H1 (cell line): ENCODE data around the gene PPARD. TPM values are rescaled to one million over a fixed set of nuclear protein-coding genes. Genes with fewer than 3 reads are reported as not detected.

ENCODE experiments used
- JUN ChIP-seq: IDR thresholded peaks from 2 replicates; pipeline ENCODE4 v1.6.1; 2011; ENCODE audit warnings: low read depth, mild to moderate bottlenecking, improper control_type of control experiment, low read length
- TEAD4 ChIP-seq: IDR thresholded peaks from 2 replicates; pipeline ENCODE4 v1.6.1; 2012; ENCODE audit warnings: low read depth, low read length, inconsistent platforms, mixed read lengths
- polyA plus RNA-seq, 7 experiments: library from polyadenylated mRNA; depleted of rRNA in 3 of 7; stranded (reverse) in 5 of 7; unstranded in 2 of 7; fragments of >200 nt in 5 of 7; fragments of 200-250 nt in 2 of 7; gene quantifications; 1 replicate in 5 of 7; 2 replicates in 1 of 7; 4 replicates in 1 of 7; pipeline versions ENCODE4 v1.2.1 to v1.2.3, GENCODE V29; 2011 to 2013; ENCODE audit warnings: missing spikeins in 2 of 7, mixed read lengths in 2 of 7
- total RNA-seq: library from RNA; stranded (reverse); fragmentation: NEBNext Ultra II Directional; extraction: Animal tissue kit (Norgen Biotek cat#: 25700); gene quantifications from 2 replicates; pipeline ENCODE4 v1.2.1, GENCODE V29; 2021

Gene PPARD
- total and polyA plus RNA-seq, 2 of the 8 experiments (the other 6 are each of a cell fraction or from before 2014, with no cell fraction given) = 14.6 to 14.9 TPM

GRCh38 chr6:35297601-35298481 is 44.5 kb upstream of the PPARD start, which contains the start of gene DEF6 (continued):
- TF ChIP-seq JUN (no peak), TEAD4 (peak; percentile 45; the same call in 1 of the 2 replicates)
